H1 (cell line): ENCODE data around the gene MIB1. TPM values are rescaled to one million over a fixed set of nuclear protein-coding genes. Genes with fewer than 3 reads are reported as not detected.

Experiments used
- CTCF ChIA-PET: fragments of 300-600 bp; sonication (Branson Sonifier 250); formaldehyde crosslinking; loops from one replicate; lab custom pipeline; 2021; ENCODE audit not compliant: partially characterized antibody; lab: Charles Lee
- POLR2A ChIA-PET: fragments of 300-600 bp; sonication (Branson Sonifier 250); formaldehyde crosslinking; loops from one replicate; lab custom pipeline; 2021; ENCODE audit warnings: inconsistent platforms; ENCODE audit not compliant: partially characterized antibody; lab: Charles Lee
- DNase-seq, 2 experiments: peaks; one replicate each; pipeline versions ENCODE4 v3.0.0 to v3.0.0-alpha.2; 2010 to 2022; ENCODE audit warnings: low spot score in 2 of 2, low read depth in 1 of 2, mixed read lengths in 1 of 2
- FAIRE-seq: peaks from 2 replicates; lab custom pipeline; 2011; peaks lifted over from hg19 to GRCh38; lab: Jason Lieb, UNC
- H2AFZ ChIP-seq: 2 replicates; pipeline ENCODE4 v1.8.1; 2012; ENCODE audit warnings: low read length, inconsistent platforms
- H2AK5ac ChIP-seq: 2 replicates; pipeline ENCODE4 v1.6.1; 2013; ENCODE audit warnings: low read depth, low read length
- H2BK120ac ChIP-seq: replicated peaks from 2 replicates; pipeline ENCODE3; 2013; ENCODE audit warnings: low read depth, low read length, inconsistent platforms
- H2BK12ac ChIP-seq: 2 replicates; pipeline ENCODE4 v1.6.1; 2013; ENCODE audit warnings: low read depth, low read length
- H2BK15ac ChIP-seq: 2 replicates; pipeline ENCODE4 v1.6.1; 2013; ENCODE audit warnings: low read length
- H2BK20ac ChIP-seq: 2 replicates; pipeline ENCODE4 v1.6.1; 2013; ENCODE audit warnings: low read length
- H2BK5ac ChIP-seq: 2 replicates; pipeline ENCODE4 v1.6.1; 2013; ENCODE audit warnings: low read depth, low read length
- H3K14ac ChIP-seq: 2 replicates; pipeline ENCODE4 v1.6.1; 2013; ENCODE audit warnings: inconsistent platforms; ENCODE audit not compliant: insufficient read length
- H3K18ac ChIP-seq: 2 replicates; pipeline ENCODE4 v1.6.1; 2013; ENCODE audit warnings: low read length; ENCODE audit errors: extremely low read depth
- H3K23ac ChIP-seq: 2 replicates; pipeline ENCODE4 v1.6.1; 2013; ENCODE audit warnings: inconsistent platforms; ENCODE audit not compliant: insufficient read length
- H3K23me2 ChIP-seq: 2 replicates; pipeline ENCODE4 v1.6.1; 2013; ENCODE audit warnings: low read depth, low read length
- H3K27ac ChIP-seq: 2 replicates; pipeline ENCODE4 v1.6.1; 2011; ENCODE audit warnings: low read depth, low read length, inconsistent platforms
- H3K27me3 ChIP-seq, 4 experiments: replicated peaks in 1 of 4; 1 replicate in 1 of 4; 2 replicates in 3 of 4; pipeline versions ENCODE4 v1.6.1 to v1.8.1; 2011 to 2013; ENCODE audit warnings: low read length in 3 of 4, mild to moderate bottlenecking in 3 of 4, inconsistent platforms in 2 of 4, mixed read lengths in 2 of 4, moderate library complexity in 1 of 4; ENCODE audit not compliant: control insufficient read depth in 3 of 4, insufficient read depth in 3 of 4; ENCODE audit errors: extremely low read depth in 1 of 4
- H3K36me3 ChIP-seq, 4 experiments: 2 replicates each; pipeline versions ENCODE4 v1.6.1 to v1.8.1; 2011 to 2013; ENCODE audit warnings: mild to moderate bottlenecking in 4 of 4, low read length in 3 of 4, moderate library complexity in 2 of 4, control low read depth in 1 of 4, inconsistent platforms in 1 of 4; ENCODE audit not compliant: insufficient read depth in 4 of 4, control insufficient read depth in 2 of 4
- H3K4ac ChIP-seq: replicated peaks from 2 replicates; pipeline ENCODE3; 2013; ENCODE audit warnings: low read length, low read depth, mixed read lengths, inconsistent platforms; ENCODE audit not compliant: insufficient read length
- H3K4me1 ChIP-seq, 4 experiments: replicated peaks in 1 of 4; 1 replicate in 1 of 4; 2 replicates in 3 of 4; pipeline versions ENCODE4 v1.6.1 to v1.8.1; 2011 to 2013; ENCODE audit warnings: low read length in 3 of 4, inconsistent platforms in 2 of 4, mixed read lengths in 1 of 4; ENCODE audit not compliant: insufficient read depth in 4 of 4, control insufficient read depth in 3 of 4
- H3K4me2 ChIP-seq, 2 experiments: 2 replicates each; pipeline versions ENCODE4 v1.6.1 to v1.8.1; 2011 to 2013; ENCODE audit warnings: low read depth in 2 of 2, low read length in 2 of 2, control low read depth in 1 of 2, inconsistent platforms in 1 of 2, mild to moderate bottlenecking in 1 of 2; ENCODE audit not compliant: insufficient read depth in 1 of 2
- H3K4me3 ChIP-seq, 4 experiments: fragments of 200-600, 300-600 bp in 1 of 4; sonication (generic), shearing (Covaris generic), sonication (Bioruptor Twin) in 1 of 4; 2 replicates each; pipeline versions ENCODE4 v1.5.1 to v1.8.1; 2011 to 2016; ENCODE audit warnings: low read length in 4 of 4, low read depth in 3 of 4, control low read depth in 2 of 4, inconsistent platforms in 2 of 4, mild to moderate bottlenecking in 2 of 4, mixed read lengths in 1 of 4, moderate library complexity in 1 of 4; ENCODE audit not compliant: insufficient read depth in 2 of 4; ENCODE audit errors: extremely low read depth in 1 of 4
- H3K56ac ChIP-seq: replicated peaks from 2 replicates; pipeline ENCODE3; 2013; ENCODE audit warnings: low read depth, mild to moderate bottlenecking, mixed read lengths, low read length, inconsistent platforms; ENCODE audit not compliant: insufficient read length
- H3K79me1 ChIP-seq: 2 replicates; pipeline ENCODE4 v1.6.1; 2013; ENCODE audit warnings: low read depth, low read length, control low read depth
- H3K79me2 ChIP-seq, 2 experiments: 2 replicates each; pipeline versions ENCODE4 v1.6.1 to v1.8.1; 2012 to 2013; ENCODE audit warnings: low read length in 2 of 2, mild to moderate bottlenecking in 2 of 2, inconsistent platforms in 1 of 2; ENCODE audit not compliant: insufficient read depth in 2 of 2, control insufficient read depth in 1 of 2
- H3K9ac ChIP-seq, 4 experiments: replicated peaks in 1 of 4; 1 replicate in 1 of 4; 2 replicates in 3 of 4; pipeline versions ENCODE4 v1.6.1 to v1.8.1; 2011 to 2013; ENCODE audit warnings: low read depth in 3 of 4, low read length in 3 of 4, control low read depth in 2 of 4, mild to moderate bottlenecking in 2 of 4, moderate library complexity in 2 of 4, inconsistent platforms in 1 of 4; ENCODE audit errors: extremely low read depth in 1 of 4
- H3K9me3 ChIP-seq, 2 experiments: 2 replicates each; pipeline versions ENCODE4 v1.6.1 to v1.8.1; 2012 to 2013; ENCODE audit warnings: mild to moderate bottlenecking in 2 of 2, moderate library complexity in 2 of 2, control low read depth in 1 of 2, inconsistent platforms in 1 of 2, low read depth in 1 of 2, low read length in 1 of 2, mixed read lengths in 1 of 2; ENCODE audit not compliant: insufficient read depth in 2 of 2
- H4K20me1 ChIP-seq, 2 experiments: replicated peaks in 1 of 2; 2 replicates each; pipeline versions ENCODE3 to v1.8.1; 2011 to 2013; ENCODE audit warnings: inconsistent platforms in 2 of 2, low read length in 2 of 2, mild to moderate bottlenecking in 1 of 2; ENCODE audit not compliant: insufficient read depth in 2 of 2, control insufficient read depth in 1 of 2
- H4K5ac ChIP-seq: 2 replicates; pipeline ENCODE4 v1.6.1; 2013; ENCODE audit warnings: low read length, low read depth, mixed read lengths, inconsistent platforms; ENCODE audit not compliant: insufficient read length
- H4K8ac ChIP-seq: 2 replicates; pipeline ENCODE4 v1.8.0; 2013; ENCODE audit warnings: mild to moderate bottlenecking, moderate library complexity, low read length, inconsistent platforms; ENCODE audit not compliant: insufficient read depth; ENCODE audit errors: extremely low read depth
- H4K91ac ChIP-seq: replicated peaks from 2 replicates; pipeline ENCODE3; 2013; ENCODE audit warnings: low read length, mixed read lengths, inconsistent platforms; ENCODE audit not compliant: insufficient read length
- CEBPB ChIP-seq: IDR thresholded peaks from 2 replicates; pipeline ENCODE4 v1.6.1; 2012; ENCODE audit warnings: low read depth, low read length
- GABPA ChIP-seq: IDR thresholded peaks from 2 replicates; pipeline ENCODE4 v1.6.1; 2011; ENCODE audit warnings: mild to moderate bottlenecking, low read length, moderate library complexity, borderline replicate concordance; ENCODE audit not compliant: insufficient read depth
- POLR2AphosphoS5 ChIP-seq: IDR thresholded peaks from 2 replicates; pipeline ENCODE4 v1.6.1; 2011; ENCODE audit warnings: low read depth, low read length
- polyA plus RNA-seq, 7 experiments: library from polyadenylated mRNA; depleted of rRNA in 3 of 7; stranded (reverse) in 5 of 7; unstranded in 2 of 7; fragments of >200 nt in 5 of 7; fragments of 200-250 nt in 2 of 7; gene quantifications; 1 replicate in 5 of 7; 2 replicates in 1 of 7; 4 replicates in 1 of 7; pipeline versions ENCODE4 v1.2.1 to v1.2.3, GENCODE V29; 2011 to 2013; ENCODE audit warnings: missing spikeins in 2 of 7, mixed read lengths in 2 of 7
- total RNA-seq: library from RNA; stranded (reverse); fragmentation: NEBNext Ultra II Directional; extraction: Animal tissue kit (Norgen Biotek cat#: 25700); gene quantifications from 2 replicates; pipeline ENCODE4 v1.2.1, GENCODE V29; 2021

Gene MIB1
- total and polyA plus RNA-seq, 2 of the 8 experiments (the other 6 are each of a cell fraction or from before 2014, with no cell fraction given): 8.2 to 60.3 TPM

DNA sequence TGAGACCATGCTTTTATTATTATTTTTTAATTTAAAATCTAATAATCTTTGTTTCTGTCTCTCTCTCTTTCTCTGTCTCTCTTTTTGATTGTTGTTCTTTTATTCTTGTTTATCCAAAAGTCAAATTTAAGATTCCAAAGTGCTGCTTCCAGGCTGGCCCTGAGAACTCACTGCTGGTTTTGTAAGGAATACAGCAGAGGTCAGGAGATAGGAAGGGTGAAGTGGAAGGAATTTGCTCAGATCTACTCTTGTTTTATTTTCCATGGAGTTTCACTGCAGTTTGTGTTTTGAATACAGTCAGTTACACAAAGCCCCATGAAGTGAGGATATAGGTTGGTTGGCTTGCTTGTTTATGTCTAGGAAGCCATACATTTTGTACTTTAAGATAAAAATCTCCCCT is 168.1 kb downstream of the MIB1 start:
- no peak overlapping the region for H4K5ac ChIP-seq
- no peak overlapping the region for H4K91ac ChIP-seq
- H3K27me3 ChIP-seq: peaks cover 0 to 22% (median 16%) of the 10 kb centered on the region in 4 experiments; a peak in 6 of 7 replicates
- H2BK20ac ChIP-seq: no peak overlapping the region
- no peak overlapping the region for H2BK5ac ChIP-seq
- H4K8ac ChIP-seq: no peak overlapping the region
- no peaks in the 10 kb centered on the region for H4K20me1 ChIP-seq
- H3K56ac ChIP-seq: no peak overlapping the region
- H3K79me2 ChIP-seq: no peaks in the 10 kb centered on the region
- ChIA-PET POLR2A (no interaction called here), CTCF (interaction anchor here (0.6 to 1.4 kb wide), 4 partner anchors 17 to 795 kb away, joined by 3 to 4 read pairs (median 4); no protein-coding TSS in a partner anchor)
- H3K4ac ChIP-seq: no peak overlapping the region
- H3K23me2 ChIP-seq: no peaks in the 10 kb centered on the region
- no peak overlapping the region for H2BK12ac ChIP-seq
- no peak overlapping the region for H3K4me2 ChIP-seq
- H3K4me1 ChIP-seq: no peaks in the 10 kb centered on the region
- no peak overlapping the region for H3K4me3 ChIP-seq
- H3K18ac ChIP-seq: no peak overlapping the region
- no peak overlapping the region for H3K27ac ChIP-seq
- H2AFZ ChIP-seq: no peak overlapping the region
- no peaks in the 10 kb centered on the region for H3K79me1 ChIP-seq
- H3K9me3 ChIP-seq: no peaks in the 10 kb centered on the region
- DNase-seq (no peak), FAIRE-seq (no peak)
- H3K14ac ChIP-seq: no peak overlapping the region
- no peak overlapping the region for H2BK120ac ChIP-seq
- no peak overlapping the region for H3K23ac ChIP-seq
- no peak overlapping the region for H2AK5ac ChIP-seq
- no peak overlapping the region for H2BK15ac ChIP-seq
- H3K36me3 ChIP-seq: no peaks in the 10 kb centered on the region
- H3K9ac ChIP-seq: no peak overlapping the region
- no peak for TF ChIP-seq POLR2AphosphoS5
- no peak for TF ChIP-seq GABPA
- no peak for TF ChIP-seq CEBPB
